EH (cell line): ENCODE results near the gene PTK7.

ENCODE experiments used
- DNase-seq: peaks from one replicate; pipeline ENCODE4 v3.0.0-alpha.2; 2015; ENCODE audit warnings: low read depth

PTK7 gene

GRCh38 chr6:43180985-43181384 lies 104.9 kb downstream of the PTK7 start:
- peak; percentile 19 for DNase-seq

GRCh38 chr6:43181621-43181941 lies 105.5 kb downstream of the PTK7 start:
- DNase-seq, result no peak

GRCh38 chr6:43181942-43182860 lies 106.1 kb downstream of the PTK7 start, which contains the start of gene CUL9:
CUL9 (plus strand) TSS chr6:43182196; CDS start chr6:43184311, 2,115 bp downstream.
- DNase-seq, result peak; percentile 74

GRCh38 chr6:43183441-43183840 lies 107.3 kb downstream of the PTK7 start:
- DNase-seq, result no peak

GRCh38 chr6:43184268-43184985 lies 108.3 kb downstream of the PTK7 start:
- DNase-seq, result no peak

- no peak for DNase-seq
Observed at GRCh38 chr6:43185391-43185985, 109.4 kb downstream of the PTK7 start.

- no peak for DNase-seq
Observed at GRCh38 chr6:43186019-43186418, 109.9 kb downstream of the PTK7 start.

GRCh38 chr6:43186706-43187105 lies 110.6 kb downstream of the PTK7 start:
- no peak for DNase-seq

- DNase-seq, result no peak
Observed at GRCh38 chr6:43187821-43188220, 111.7 kb downstream of the PTK7 start.

GRCh38 chr6:43188426-43188825 lies 112.3 kb downstream of the PTK7 start:
- DNase-seq, result no peak

GRCh38 chr6:43189776-43190304 lies 113.7 kb downstream of the PTK7 start:
- no peak for DNase-seq

- DNase-seq, result no peak
Observed at GRCh38 chr6:43192911-43193310, 116.8 kb downstream of the PTK7 start.

- DNase-seq, result no peak
Observed at GRCh38 chr6:43193929-43194328, 117.8 kb downstream of the PTK7 start.

- DNase-seq, result no peak
Observed at GRCh38 chr6:43196337-43196736, 120.2 kb downstream of the PTK7 start.

- no peak for DNase-seq
Observed at GRCh38 chr6:43199912-43200311, 123.8 kb downstream of the PTK7 start.

GRCh38 chr6:43200541-43200940 lies 124.4 kb downstream of the PTK7 start:
- no peak for DNase-seq

GRCh38 chr6:43202451-43202850 lies 126.3 kb downstream of the PTK7 start:
- DNase-seq, result no peak

GRCh38 chr6:43203029-43203717 lies 127.1 kb downstream of the PTK7 start:
- no peak for DNase-seq

- DNase-seq, result no peak
Observed at GRCh38 chr6:43203718-43204095, 127.6 kb downstream of the PTK7 start.

GRCh38 chr6:43204271-43205105 lies 128.4 kb downstream of the PTK7 start:
- no peak for DNase-seq

- DNase-seq, result no peak
Observed at GRCh38 chr6:43205849-43206248, 129.7 kb downstream of the PTK7 start.
